Sigmoid colon (tissue), 7 donors: Measurements from ENCODE around the gene GLIS1. TPM values are rescaled to one million over a fixed set of nuclear protein-coding genes. Genes with fewer than 3 reads are reported as not detected.

Experiments used
- DNase-seq: peaks from one replicate; pipeline ENCODE4 v3.0.0-alpha.2; 2019
- H3K27ac ChIP-seq, 4 donors: fragments of 200-600 bp; sonication (generic); one replicate each; pipeline ENCODE4 v1.5.1; 2016 to 2019; ENCODE audit warnings: mild to moderate bottlenecking in 1 of 4
- H3K27me3 ChIP-seq, 3 donors: fragments of 200-600 bp; sonication (generic); one replicate each; pipeline ENCODE4 v1.5.1; 2019; ENCODE audit warnings: mild to moderate bottlenecking in 1 of 3
- H3K36me3 ChIP-seq, 4 donors: fragments of 200-600 bp; sonication (generic); one replicate each; pipeline ENCODE4 v1.5.1; 2016 to 2019
- H3K4me1 ChIP-seq, 4 donors: fragments of 200-600 bp; sonication (generic); one replicate each; pipeline ENCODE4 v1.5.1; 2017 to 2019
- H3K4me3 ChIP-seq, 4 donors: fragments of 200-600 bp; sonication (generic); one replicate each; pipeline ENCODE4 v1.5.1; 2017 to 2019; ENCODE audit warnings: mild to moderate bottlenecking in 2 of 4, moderate library complexity in 1 of 4
- H3K9me3 ChIP-seq, 4 donors: fragments of 200-600 bp in 3 of 4; sonication (generic) in 3 of 4; one replicate each; pipeline versions ENCODE4 v1.5.1 to v1.6.1; 2013 to 2019
- CTCF ChIP-seq, 4 experiments: fragments of 450-650 bp in 3 of 4; fragments of 200-600 bp in 1 of 4; IDR thresholded peaks; one replicate each; pipeline ENCODE4 v1.5.1; 2016 to 2019; ENCODE audit warnings: antibody characterized with exemption in 4 of 4, mild to moderate bottlenecking in 3 of 4, moderate library complexity in 2 of 4
- EP300 ChIP-seq, 4 donors: sonication (generic); formaldehyde crosslinking; IDR thresholded peaks; one replicate each; pipeline ENCODE4 v1.6.1; 2017; ENCODE audit warnings: antibody characterized with exemption in 4 of 4
- POLR2A ChIP-seq, 2 donors: fragments of 450-650 bp; IDR thresholded peaks; one replicate each; pipeline ENCODE4 v1.6.1; 2016; ENCODE audit warnings: antibody characterized with exemption in 2 of 2, mild to moderate bottlenecking in 2 of 2, moderate library complexity in 2 of 2
- POLR2AphosphoS5 ChIP-seq, 4 donors: sonication (generic); formaldehyde crosslinking; IDR thresholded peaks; one replicate each; pipeline ENCODE4 v1.6.1; 2017; ENCODE audit warnings: antibody characterized with exemption in 4 of 4
- WGBS, 2 donors: extraction: QIAGEN DNeasy Blood & Tissue Kit; methylation state at CpG; one replicate each; pipeline ENCODE4 v1.1.7; 2013; 5-methylcytosine and 5-hydroxymethylcytosine counted together
- intact Hi-C: fragments of 100-400 bp; cut with DNase I; formaldehyde crosslinking; loops from one replicate; pipeline ENCODE4 v1.15.1; 2023
- polyA plus RNA-seq, 3 donors: library from polyadenylated mRNA; stranded (reverse); fragments of 200-250 nt; gene quantifications; one replicate each; pipeline ENCODE4 v1.2.3, GENCODE V29; 2013
- total RNA-seq, 4 donors: library from RNA; depleted of rRNA; stranded (reverse); fragments of >200 nt; gene quantifications; one replicate each; pipeline ENCODE4 v1.1.0, GENCODE V29; 2016
- donor health status: healthy with polysubstance abuse.
- donor health status: Bipolar disorder and iron deficiency.
- donor health status: healthy.

The GLIS1 gene
- total and polyA plus RNA-seq, 7 donors, result 0.16 to 0.83 (median 0.32) TPM; not detected in 4

GRCh38 chr1:53637511-53638359, 101.2 kb downstream of the GLIS1 start:
- 78 to 83% methylated on average over 14 of the region's 14 CpGs for WGBS, 2 donors
- H3K4me3 ChIP-seq, result no peak overlapping the region
- TF ChIP-seq CTCF (IDR thresholded peaks at IDR 0.05), result no peak
- TF ChIP-seq EP300 (IDR thresholded peaks at IDR 0.05), result no peak
- TF ChIP-seq POLR2A (IDR thresholded peaks at IDR 0.05), result no peak
- no peak for TF ChIP-seq POLR2AphosphoS5 (IDR thresholded peaks at IDR 0.05)
- H3K4me1 ChIP-seq, result no peaks in the 10 kb centered on the region
- no peak for DNase-seq
- H3K27me3 ChIP-seq, result no peaks in the 10 kb centered on the region
- H3K36me3 ChIP-seq, result no peaks in the 10 kb centered on the region
- intact Hi-C loops, result no loop called here
- no peaks in the 10 kb centered on the region for H3K9me3 ChIP-seq
- H3K27ac ChIP-seq, result no peak overlapping the region

- WGBS, 2 donors, result 90 to 93% methylated on average over 11 of the region's 11 CpGs
- DNase-seq, result peak; percentile 52
- Histone ChIP-seq H3K36me3 (no peaks in the 10 kb centered on the region), H3K9me3 (no peaks in the 10 kb centered on the region), H3K27me3 (no peaks in the 10 kb centered on the region), H3K27ac (no peak overlapping the region), H3K4me1 (no peaks in the 10 kb centered on the region), H3K4me3 (no peak overlapping the region)
- intact Hi-C loops, result no loop called here
- TF ChIP-seq POLR2A (IDR thresholded peaks at IDR 0.05) (no peak), EP300 (IDR thresholded peaks at IDR 0.05) (no peak), POLR2AphosphoS5 (IDR thresholded peaks at IDR 0.05) (no peak)
Measured at GRCh38 chr1:53636621-53637171, 102.3 kb downstream of the GLIS1 start.

GRCh38 chr1:53634571-53634979, 104.4 kb downstream of the GLIS1 start:
- Histone ChIP-seq H3K4me3 (no peak overlapping the region), H3K4me1 (no peaks in the 10 kb centered on the region), H3K27me3 (no peaks in the 10 kb centered on the region), H3K27ac (no peak overlapping the region), H3K9me3 (no peaks in the 10 kb centered on the region), H3K36me3 (no peaks in the 10 kb centered on the region)
- WGBS, 2 donors, result 87 to 89% methylated on average over 10 of the region's 10 CpGs
- intact Hi-C loops, result no loop called here
- TF ChIP-seq POLR2A (IDR thresholded peaks at IDR 0.05) (no peak), CTCF (IDR thresholded peaks at IDR 0.05) (no peak), EP300 (IDR thresholded peaks at IDR 0.05) (no peak), POLR2AphosphoS5 (IDR thresholded peaks at IDR 0.05) (no peak)
- peak; percentile 48 for DNase-seq

- intact Hi-C loops, result no loop called here
- 86 to 93% methylated on average over 13 of the region's 13 CpGs for WGBS, 2 donors
- H3K27ac ChIP-seq, result no peak overlapping the region
- H3K4me3 ChIP-seq, result no peak overlapping the region
- no peaks in the 10 kb centered on the region for H3K27me3 ChIP-seq
- TF ChIP-seq EP300 (IDR thresholded peaks at IDR 0.05) (no peak), CTCF (IDR thresholded peaks at IDR 0.05) (no peak), POLR2AphosphoS5 (IDR thresholded peaks at IDR 0.05) (no peak)
- no peaks in the 10 kb centered on the region for H3K36me3 ChIP-seq
- no peaks in the 10 kb centered on the region for H3K4me1 ChIP-seq
- no peak for DNase-seq
- no peaks in the 10 kb centered on the region for H3K9me3 ChIP-seq
Measured at GRCh38 chr1:53633073-53633704, 105.8 kb downstream of the GLIS1 start.

GRCh38 chr1:53631622-53632310, 107.2 kb downstream of the GLIS1 start:
- DNase-seq, result no peak
- H3K36me3 ChIP-seq, result no peaks in the 10 kb centered on the region

More at GRCh38 chr1:53631622-53632310, 107.2 kb downstream of the GLIS1 start:
- intact Hi-C loops, result no loop called here
- Histone ChIP-seq H3K4me1 (no peaks in the 10 kb centered on the region), H3K4me3 (no peak overlapping the region), H3K9me3 (no peaks in the 10 kb centered on the region), H3K27me3 (peaks cover 0 to 4% (median 0%) of the 10 kb centered on the region in 3 donors), H3K27ac (no peak overlapping the region)
- TF ChIP-seq POLR2A (IDR thresholded peaks at IDR 0.05), result no peak
- no peak for TF ChIP-seq POLR2AphosphoS5 (IDR thresholded peaks at IDR 0.05)
- TF ChIP-seq EP300 (IDR thresholded peaks at IDR 0.05), result no peak
- no peak for TF ChIP-seq CTCF (IDR thresholded peaks at IDR 0.05)
- 67 to 86% methylated on average over 6 of the region's 6 CpGs for whole genome bisulfite sequencing, 2 donors
